ENCODE measurements around the gene RAB1B. TPM values are rescaled to one million over a fixed set of nuclear protein-coding genes. Genes with fewer than 3 reads are reported as not detected.
"Not testable (repeated sequence)": the region's sequence is repeated elsewhere in the genome, so short reads cannot be mapped to it uniquely, and the experiment has no call there.

RAB1B gene
- total RNA-seq, 2 experiments from 2014 or later: 146 to 150 TPM

GRCh38 chr11:66316849-66317251 is 48.4 kb downstream of the RAB1B start, which contains the start of gene CD248:
Gene CD248, minus strand, starts transcription at chr11:66317044. Its CDS starts 17 bp downstream, at chr11:66317027.
- Mint-ChIP-seq H3K9me3 (peaks cover 7% of the 10 kb centered on the region), H3K27me3 (peaks cover 13% of the 10 kb centered on the region), H3K27ac (peak within 1 kb of the TSS; percentile 56), H3K4me3 (no peak within 1 kb of the TSS), H3K36me3 (ENCODE audit: low read depth) (no peaks in the 10 kb centered on the region), H3K4me1 (peaks cover 41% of the 10 kb centered on the region)
- ChIA-PET POLR2A (no interaction called here), CTCF (no interaction called here)
- DNase-seq: no peak

- peaks cover 39% of the 10 kb centered on the region for H3K4me1 Mint-ChIP-seq
Observed at GRCh38 chr11:66317322-66317722, 48.9 kb downstream of the RAB1B start.

GRCh38 chr11:66317723-66318599 is 49.5 kb downstream of the RAB1B start:
- H3K4me3 Mint-ChIP-seq: no peak overlapping the region
- H3K27ac Mint-ChIP-seq: peak overlapping the region; percentile 56
- CTCF ChIA-PET: interaction anchor here (1.0 kb wide), 1 partner anchor 11 kb away, joined by 3 read pairs; no protein-coding TSS in a partner anchor
- peaks cover 13% of the 10 kb centered on the region for H3K27me3 Mint-ChIP-seq
- POLR2A ChIA-PET: no interaction called here
- H3K4me1 Mint-ChIP-seq: peaks cover 38% of the 10 kb centered on the region
- H3K36me3 Mint-ChIP-seq (ENCODE audit: low read depth): no peaks in the 10 kb centered on the region
- peaks cover 7% of the 10 kb centered on the region for H3K9me3 Mint-ChIP-seq
- DNase-seq: no peak

More at GRCh38 chr11:66317322-66317722, 48.9 kb downstream of the RAB1B start:
- no peaks in the 10 kb centered on the region for H3K36me3 Mint-ChIP-seq (ENCODE audit: low read depth)
- ChIA-PET CTCF (no interaction called here), POLR2A (no interaction called here)
- no peak for DNase-seq
- no peak overlapping the region for H3K4me3 Mint-ChIP-seq
- H3K27me3 Mint-ChIP-seq: peaks cover 13% of the 10 kb centered on the region
- H3K9me3 Mint-ChIP-seq: peaks cover 7% of the 10 kb centered on the region
- H3K27ac Mint-ChIP-seq: peak overlapping the region; percentile 56

GRCh38 chr11:66318600-66318970 is 50.1 kb downstream of the RAB1B start:
- no peak for DNase-seq
- Mint-ChIP-seq H3K4me1 (peaks cover 33% of the 10 kb centered on the region), H3K4me3 (no peak overlapping the region), H3K36me3 (ENCODE audit: low read depth) (no peaks in the 10 kb centered on the region), H3K27me3 (peaks cover 13% of the 10 kb centered on the region), H3K9me3 (peaks cover 7% of the 10 kb centered on the region), H3K27ac (peak overlapping the region; percentile 10)
- CTCF ChIA-PET: interaction anchor here (1.0 kb wide), 1 partner anchor 10 kb away, joined by 3 read pairs; no protein-coding TSS in a partner anchor
- POLR2A ChIA-PET: no interaction called here

GRCh38 chr11:66320289-66320688 is 51.9 kb downstream of the RAB1B start:
- DNase-seq; POLR2A ChIA-PET; H3K27ac Mint-ChIP-seq; H3K4me3 Mint-ChIP-seq; CTCF ChIA-PET; H3K36me3 Mint-ChIP-seq (ENCODE audit: low read depth); H3K9me3 Mint-ChIP-seq: not testable (repeated sequence)
- Mint-ChIP-seq H3K27me3 (peaks cover 13% of the 10 kb centered on the region), H3K4me1 (peaks cover 27% of the 10 kb centered on the region)

- DNase-seq: not testable (repeated sequence)
- peaks cover 30% of the 10 kb centered on the region for H3K4me1 Mint-ChIP-seq
Observed at GRCh38 chr11:66320748-66321147, 52.3 kb downstream of the RAB1B start.

GRCh38 chr11:66321606-66322005 is 53.2 kb downstream of the RAB1B start:
- no peak overlapping the region for H3K27ac Mint-ChIP-seq
- no peak for DNase-seq
- H3K27me3 Mint-ChIP-seq: peaks cover 11% of the 10 kb centered on the region
- H3K4me1 Mint-ChIP-seq: peaks cover 37% of the 10 kb centered on the region
- peaks cover 7% of the 10 kb centered on the region for H3K9me3 Mint-ChIP-seq
- ChIA-PET CTCF (interaction anchor here (0.5 to 1.4 kb wide), 2 partner anchors 10 to 110 kb away, joined by 3 to 12 read pairs; no protein-coding TSS in a partner anchor), POLR2A (no interaction called here)
- no peaks in the 10 kb centered on the region for H3K36me3 Mint-ChIP-seq (ENCODE audit: low read depth)
- no peak overlapping the region for H3K4me3 Mint-ChIP-seq

More at GRCh38 chr11:66320748-66321147, 52.3 kb downstream of the RAB1B start:
- POLR2A ChIA-PET; H3K27ac Mint-ChIP-seq; H3K4me3 Mint-ChIP-seq; CTCF ChIA-PET; H3K9me3 Mint-ChIP-seq; H3K36me3 Mint-ChIP-seq (ENCODE audit: low read depth): not testable (repeated sequence)
- peaks cover 11% of the 10 kb centered on the region for H3K27me3 Mint-ChIP-seq

- no peaks in the 10 kb centered on the region for H3K36me3 Mint-ChIP-seq (ENCODE audit: low read depth)
Observed at GRCh38 chr11:66322732-66323427, 54.4 kb downstream of the RAB1B start.

GRCh38 chr11:66323684-66324083 is 55.2 kb downstream of the RAB1B start:
- Mint-ChIP-seq H3K4me3 (no peak overlapping the region), H3K27me3 (peaks cover 10% of the 10 kb centered on the region), H3K9me3 (peaks cover 6% of the 10 kb centered on the region), H3K4me1 (peaks cover 41% of the 10 kb centered on the region), H3K36me3 (ENCODE audit: low read depth) (no peaks in the 10 kb centered on the region), H3K27ac (no peak overlapping the region)
- POLR2A ChIA-PET: interaction anchor here (0.9 kb wide), 1 partner anchor 11 kb away, joined by 6 read pairs; no protein-coding TSS in a partner anchor
- CTCF ChIA-PET: interaction anchor here (3.9 kb wide), 1 partner anchor 11 kb away, joined by 44 read pairs; no protein-coding TSS in a partner anchor
- no peak for DNase-seq

More at GRCh38 chr11:66322732-66323427, 54.4 kb downstream of the RAB1B start:
- DNase-seq: no peak
- Mint-ChIP-seq H3K9me3 (peaks cover 7% of the 10 kb centered on the region), H3K4me1 (peaks cover 41% of the 10 kb centered on the region), H3K27ac (no peak overlapping the region), H3K4me3 (no peak overlapping the region), H3K27me3 (peaks cover 11% of the 10 kb centered on the region)
- ChIA-PET CTCF (no interaction called here), POLR2A (no interaction called here)

- ChIA-PET CTCF (interaction anchor here (3.9 kb wide), 1 partner anchor 12 kb away, joined by 44 read pairs; no protein-coding TSS in a partner anchor), POLR2A (interaction anchor here (0.7 to 0.9 kb wide), 2 partner anchors 12 to 13 kb away, joined by 3 to 6 read pairs; no protein-coding TSS in a partner anchor)
- H3K36me3 Mint-ChIP-seq (ENCODE audit: low read depth): no peaks in the 10 kb centered on the region
- H3K9me3 Mint-ChIP-seq: peaks cover 5% of the 10 kb centered on the region
- H3K27me3 Mint-ChIP-seq: peaks cover 6% of the 10 kb centered on the region
- no peak overlapping the region for H3K4me3 Mint-ChIP-seq
- peaks cover 35% of the 10 kb centered on the region for H3K4me1 Mint-ChIP-seq
- no peak overlapping the region for H3K27ac Mint-ChIP-seq
- DNase-seq: no peak
Observed at GRCh38 chr11:66324664-66325063, 56.2 kb downstream of the RAB1B start.

- no peak overlapping the region for H3K27ac Mint-ChIP-seq
Observed at GRCh38 chr11:66325263-66325671, 56.8 kb downstream of the RAB1B start.

GRCh38 chr11:66326261-66327111 is 58.0 kb downstream of the RAB1B start:
- DNase-seq: peak; percentile 40
- H3K4me1 Mint-ChIP-seq: peaks cover 30% of the 10 kb centered on the region
- no peaks in the 10 kb centered on the region for H3K9me3 Mint-ChIP-seq
- no peak overlapping the region for H3K4me3 Mint-ChIP-seq
- H3K36me3 Mint-ChIP-seq (ENCODE audit: low read depth): no peaks in the 10 kb centered on the region
- H3K27ac Mint-ChIP-seq: peak overlapping the region; percentile 21
- no peaks in the 10 kb centered on the region for H3K27me3 Mint-ChIP-seq
- ChIA-PET CTCF (interaction anchor here (3.9 kb wide), 1 partner anchor 14 kb away, joined by 44 read pairs; no protein-coding TSS in a partner anchor), POLR2A (interaction anchor here (2.3 kb wide), 1 partner anchor 13 kb away, joined by 30 read pairs; no protein-coding TSS in a partner anchor)

More at GRCh38 chr11:66325263-66325671, 56.8 kb downstream of the RAB1B start:
- no peak for DNase-seq
- Mint-ChIP-seq H3K4me1 (peaks cover 30% of the 10 kb centered on the region), H3K36me3 (ENCODE audit: low read depth) (no peaks in the 10 kb centered on the region), H3K27me3 (peaks cover under 1% of the 10 kb centered on the region), H3K4me3 (no peak overlapping the region), H3K9me3 (peaks cover 1% of the 10 kb centered on the region)
- ChIA-PET POLR2A (interaction anchor here (2.3 kb wide), 1 partner anchor 12 kb away, joined by 30 read pairs; no protein-coding TSS in a partner anchor), CTCF (interaction anchor here (3.9 kb wide), 1 partner anchor 13 kb away, joined by 44 read pairs; no protein-coding TSS in a partner anchor)

Data from activated CD4-positive, alpha-beta memory T cell treated with anti-CD3 and anti-CD28 coated beads, Interleukin-2, amount 10 ng/mL, durations not matched to agents 7 days and 5 days (primary cell).